GM23338 (cell line): ENCODE data around the gene TTC23. TPM values are rescaled to one million over a fixed set of nuclear protein-coding genes. Genes with fewer than 3 reads are reported as not detected.

Source experiments
- ATAC-seq: fragments of 200-7000 bp; cut with Tn5 transposase; 3 replicates; pipeline ENCODE4 v1.9.1; 2020
- DNase-seq: peaks from one replicate; pipeline ENCODE4 v3.0.0-alpha.2; 2015; ENCODE audit warnings: low spot score
- H2AFZ ChIP-seq: fragments of 200-600 bp; sonication (generic); 2 replicates; pipeline ENCODE4 v1.8.0; 2016; ENCODE audit warnings: antibody characterized with exemption, mild to moderate bottlenecking, moderate library complexity
- H3F3A ChIP-seq: fragments of 200-600 bp; sonication (generic); replicated peaks from 2 replicates; pipeline ENCODE4 v1.8.0; 2017; ENCODE audit warnings: antibody characterized with exemption, mixed run types, low read depth
- H3K27ac ChIP-seq: fragments of 200-600 bp; sonication (generic); 2 replicates; pipeline ENCODE4 v1.6.1; 2016; ENCODE audit warnings: low read depth
- H3K27me3 ChIP-seq: fragments of 200-600 bp; sonication (generic); 2 replicates; pipeline ENCODE4 v1.8.0; 2016; ENCODE audit warnings: mild to moderate bottlenecking, mixed run types, moderate library complexity; ENCODE audit not compliant: insufficient read depth
- H3K36me3 ChIP-seq: fragments of 200-600 bp; sonication (generic); 2 replicates; pipeline ENCODE4 v1.8.0; 2016; ENCODE audit warnings: mild to moderate bottlenecking; ENCODE audit not compliant: insufficient read depth
- H3K4me1 ChIP-seq: fragments of 200-600 bp; sonication (generic); 2 replicates; pipeline ENCODE4 v1.8.0; 2016; ENCODE audit warnings: mild to moderate bottlenecking, moderate library complexity; ENCODE audit not compliant: insufficient read depth
- H3K4me2 ChIP-seq: fragments of 200-600 bp; sonication (generic); 2 replicates; pipeline ENCODE4 v1.7.1; 2017; ENCODE audit warnings: mixed run types
- H3K4me3 ChIP-seq: fragments of 200-600 bp; sonication (generic); 2 replicates; pipeline ENCODE4 v1.6.1; 2016; ENCODE audit warnings: mixed run types
- H3K79me2 ChIP-seq: fragments of 200-600 bp; sonication (generic); replicated peaks from 2 replicates; pipeline ENCODE4 v1.8.0; 2017; ENCODE audit warnings: mild to moderate bottlenecking; ENCODE audit not compliant: insufficient read depth
- H3K9me2 ChIP-seq: fragments of 200-600 bp; sonication (generic); 2 replicates; pipeline ENCODE4 v1.8.0; 2017; ENCODE audit not compliant: insufficient read depth
- H4K20me1 ChIP-seq: fragments of 200-600 bp; sonication (generic); replicated peaks from 2 replicates; pipeline ENCODE4 v1.8.0; 2017; ENCODE audit warnings: mild to moderate bottlenecking; ENCODE audit not compliant: insufficient read depth
- H3K27ac Mint-ChIP-seq: 2 replicates; pipeline ENCODE4 v1.8.0; 2020; ENCODE audit warnings: inconsistent platforms, mild to moderate bottlenecking, moderate library complexity, mixed read lengths
- H3K27me3 Mint-ChIP-seq: 3 replicates; pipeline ENCODE4 v1.8.0; 2022; ENCODE audit warnings: low read depth, mild to moderate bottlenecking, moderate library complexity, mixed read lengths, inconsistent platforms; ENCODE audit not compliant: insufficient read depth, poor library complexity
- H3K36me3 Mint-ChIP-seq: 3 replicates; pipeline ENCODE4 v1.8.0; 2021; ENCODE audit warnings: low read depth, mild to moderate bottlenecking, inconsistent platforms, moderate library complexity, mixed read lengths
- H3K4me1 Mint-ChIP-seq: 3 replicates; pipeline ENCODE4 v1.8.0; 2020; ENCODE audit warnings: mild to moderate bottlenecking, inconsistent platforms, mixed read lengths
- H3K4me3 Mint-ChIP-seq: 3 replicates; pipeline ENCODE4 v1.8.0; 2021; ENCODE audit warnings: moderate library complexity, mild to moderate bottlenecking, inconsistent platforms, mixed read lengths
- H3K9me3 Mint-ChIP-seq: 3 replicates; pipeline ENCODE4 v1.8.0; 2020; ENCODE audit warnings: moderate library complexity, mild to moderate bottlenecking, inconsistent platforms, mixed read lengths
- CREB1 ChIP-seq: fragments of 250-450 bp; sonication (Bioruptor Pico); IDR thresholded peaks from 2 replicates; pipeline ENCODE4 v1.5.0; 2020; ENCODE audit warnings: low read depth, mild to moderate bottlenecking, moderate library complexity
- CTCF ChIP-seq, 2 experiments: fragments of 200-600 bp in 1 of 2; sonication (generic) in 1 of 2; conservative IDR thresholded peaks; 2 replicates each; pipeline versions ENCODE4 v1.5.1 to v1.6.1; 2016 to 2017; ENCODE audit warnings: antibody characterized with exemption in 2 of 2, low read depth in 2 of 2, mild to moderate bottlenecking in 2 of 2, moderate library complexity in 1 of 2
- ETS1 ChIP-seq: IDR thresholded peaks from 2 replicates; pipeline ENCODE4 v1.6.1; 2016; ENCODE audit warnings: antibody characterized with exemption
- EZH2 ChIP-seq: fragments of 200-600 bp; sonication (generic); IDR thresholded peaks from one replicate; pipeline ENCODE4 v1.8.0; 2017; ENCODE audit warnings: antibody characterized with exemption, mild to moderate bottlenecking, low read depth; ENCODE audit not compliant: unreplicated experiment
- EZH2phosphoT487 ChIP-seq: fragments of 200-600 bp; sonication (generic); IDR thresholded peaks from one replicate; pipeline ENCODE4 v1.8.1; 2018; ENCODE audit warnings: antibody characterized with exemption; ENCODE audit not compliant: unreplicated experiment
- JUNB ChIP-seq: IDR thresholded peaks from one replicate; pipeline ENCODE4 v1.6.1; 2016; ENCODE audit warnings: antibody characterized with exemption; ENCODE audit not compliant: unreplicated experiment
- NANOG ChIP-seq: IDR thresholded peaks from 2 replicates; pipeline ENCODE4 v1.6.1; 2016; ENCODE audit warnings: antibody characterized with exemption, borderline replicate concordance
- POLR2AphosphoS5 ChIP-seq: IDR thresholded peaks from 2 replicates; pipeline ENCODE4 v1.6.1; 2016; ENCODE audit warnings: antibody characterized with exemption, low read depth
- REST ChIP-seq: IDR thresholded peaks from one replicate; pipeline ENCODE4 v1.6.1; 2018; ENCODE audit warnings: antibody characterized with exemption; ENCODE audit not compliant: unreplicated experiment
- STAT1 ChIP-seq: IDR thresholded peaks from one replicate; pipeline ENCODE4 v1.6.1; 2016; ENCODE audit warnings: antibody characterized with exemption; ENCODE audit not compliant: unreplicated experiment
- ZNF114 ChIP-seq: fragments of 250-450 bp; sonication (Bioruptor Pico); IDR thresholded peaks from 2 replicates; pipeline ENCODE4 v1.5.0; 2020; ENCODE audit warnings: mild to moderate bottlenecking, moderate library complexity
- ZNF331 ChIP-seq: fragments of 250-450 bp; sonication (Bioruptor Pico); IDR thresholded peaks from 2 replicates; pipeline ENCODE4 v1.5.0; 2020; ENCODE audit warnings: low read depth, mild to moderate bottlenecking, moderate library complexity
- polyA plus RNA-seq: library from polyadenylated mRNA; unstranded; fragments of >200 nt; fragmentation: Nextera tagmentation; extraction: Ambion mirVana; gene quantifications from 2 replicates; pipeline ENCODE4 v1.2.1, GENCODE V29; 2016
- total RNA-seq: library from RNA; depleted of rRNA; stranded (reverse); fragments of >200 nt; shearing (Covaris generic); gene quantifications from 2 replicates; pipeline ENCODE4 v1.2.3, GENCODE V29; 2014
- TF ChIP-seq, protein P1 (sequence below): fragments of 250-450 bp; sonication (Bioruptor Pico); IDR thresholded peaks from 2 replicates; pipeline ENCODE4 v1.5.0; 2020; ENCODE audit warnings: mild to moderate bottlenecking, moderate library complexity

Gene TTC23
- total and polyA plus RNA-seq, 2 experiments from 2014 or later: 6.3 to 25.2 TPM

DNA sequence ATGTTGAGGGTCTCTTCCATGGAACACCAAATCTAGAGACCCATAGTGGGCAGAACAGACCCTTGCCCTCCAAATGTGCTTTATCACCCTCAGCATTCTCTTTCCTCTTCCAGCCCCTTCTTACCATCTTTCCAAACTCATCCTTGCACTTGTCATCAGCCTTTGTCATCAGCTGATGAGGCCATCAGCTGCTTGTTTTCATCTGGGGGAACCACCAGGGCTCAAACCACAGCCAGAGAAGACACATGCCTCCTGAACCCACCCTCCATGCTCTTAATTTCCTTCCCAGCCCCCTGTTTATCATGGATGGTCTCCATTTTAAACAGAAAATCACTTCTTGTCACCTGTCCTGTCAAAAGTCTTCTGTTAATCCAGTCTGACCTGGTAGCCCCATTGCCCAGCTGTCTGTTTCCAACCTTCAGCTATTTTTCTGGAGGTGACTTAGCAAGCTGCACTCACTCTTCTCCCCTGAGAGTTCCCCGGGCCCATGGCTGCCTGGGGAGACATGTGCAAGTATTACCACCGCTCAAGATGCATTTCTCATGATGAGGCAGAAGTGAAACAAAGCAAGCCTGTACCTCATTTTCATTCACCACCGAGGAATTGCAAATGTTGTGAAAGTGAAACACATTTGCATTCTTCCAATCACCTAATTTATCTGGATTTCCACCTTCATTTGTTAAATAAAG, 159.2 kb downstream of the TTC23 start:
- no peaks in the 10 kb centered on the region; the same call in 2 of the 3 replicates for H3K9me3 Mint-ChIP-seq
- H3K4me3 ChIP-seq: no peak overlapping the region
- no peaks in the 10 kb centered on the region for H3K36me3 ChIP-seq
- H3K27ac ChIP-seq: no peak overlapping the region
- peaks cover 11% of the 10 kb centered on the region for H3K4me1 ChIP-seq
- H3K4me2 ChIP-seq: peak overlapping the region; percentile 21; the same call in 1 of the 2 replicates
- DNase-seq (no peak), ATAC-seq (no peak)
- peaks cover 3% of the 10 kb centered on the region; the same call in 2 of the 3 replicates for H3K36me3 Mint-ChIP-seq
- H3K4me3 Mint-ChIP-seq: no peak overlapping the region
- no peaks in the 10 kb centered on the region for H4K20me1 ChIP-seq
- H3K79me2 ChIP-seq: no peaks in the 10 kb centered on the region
- no peaks in the 10 kb centered on the region for H3K27me3 ChIP-seq
- TF ChIP-seq ETS1: no peak
- no peak for TF ChIP-seq CTCF (conservative IDR thresholded peaks at IDR 0.05; ENCODE audit: low read depth in 2 of 2)
- TF ChIP-seq NANOG: no peak
- TF ChIP-seq ZNF114: no peak
- TF ChIP-seq EZH2: no peak
- TF ChIP-seq, protein P1, sequence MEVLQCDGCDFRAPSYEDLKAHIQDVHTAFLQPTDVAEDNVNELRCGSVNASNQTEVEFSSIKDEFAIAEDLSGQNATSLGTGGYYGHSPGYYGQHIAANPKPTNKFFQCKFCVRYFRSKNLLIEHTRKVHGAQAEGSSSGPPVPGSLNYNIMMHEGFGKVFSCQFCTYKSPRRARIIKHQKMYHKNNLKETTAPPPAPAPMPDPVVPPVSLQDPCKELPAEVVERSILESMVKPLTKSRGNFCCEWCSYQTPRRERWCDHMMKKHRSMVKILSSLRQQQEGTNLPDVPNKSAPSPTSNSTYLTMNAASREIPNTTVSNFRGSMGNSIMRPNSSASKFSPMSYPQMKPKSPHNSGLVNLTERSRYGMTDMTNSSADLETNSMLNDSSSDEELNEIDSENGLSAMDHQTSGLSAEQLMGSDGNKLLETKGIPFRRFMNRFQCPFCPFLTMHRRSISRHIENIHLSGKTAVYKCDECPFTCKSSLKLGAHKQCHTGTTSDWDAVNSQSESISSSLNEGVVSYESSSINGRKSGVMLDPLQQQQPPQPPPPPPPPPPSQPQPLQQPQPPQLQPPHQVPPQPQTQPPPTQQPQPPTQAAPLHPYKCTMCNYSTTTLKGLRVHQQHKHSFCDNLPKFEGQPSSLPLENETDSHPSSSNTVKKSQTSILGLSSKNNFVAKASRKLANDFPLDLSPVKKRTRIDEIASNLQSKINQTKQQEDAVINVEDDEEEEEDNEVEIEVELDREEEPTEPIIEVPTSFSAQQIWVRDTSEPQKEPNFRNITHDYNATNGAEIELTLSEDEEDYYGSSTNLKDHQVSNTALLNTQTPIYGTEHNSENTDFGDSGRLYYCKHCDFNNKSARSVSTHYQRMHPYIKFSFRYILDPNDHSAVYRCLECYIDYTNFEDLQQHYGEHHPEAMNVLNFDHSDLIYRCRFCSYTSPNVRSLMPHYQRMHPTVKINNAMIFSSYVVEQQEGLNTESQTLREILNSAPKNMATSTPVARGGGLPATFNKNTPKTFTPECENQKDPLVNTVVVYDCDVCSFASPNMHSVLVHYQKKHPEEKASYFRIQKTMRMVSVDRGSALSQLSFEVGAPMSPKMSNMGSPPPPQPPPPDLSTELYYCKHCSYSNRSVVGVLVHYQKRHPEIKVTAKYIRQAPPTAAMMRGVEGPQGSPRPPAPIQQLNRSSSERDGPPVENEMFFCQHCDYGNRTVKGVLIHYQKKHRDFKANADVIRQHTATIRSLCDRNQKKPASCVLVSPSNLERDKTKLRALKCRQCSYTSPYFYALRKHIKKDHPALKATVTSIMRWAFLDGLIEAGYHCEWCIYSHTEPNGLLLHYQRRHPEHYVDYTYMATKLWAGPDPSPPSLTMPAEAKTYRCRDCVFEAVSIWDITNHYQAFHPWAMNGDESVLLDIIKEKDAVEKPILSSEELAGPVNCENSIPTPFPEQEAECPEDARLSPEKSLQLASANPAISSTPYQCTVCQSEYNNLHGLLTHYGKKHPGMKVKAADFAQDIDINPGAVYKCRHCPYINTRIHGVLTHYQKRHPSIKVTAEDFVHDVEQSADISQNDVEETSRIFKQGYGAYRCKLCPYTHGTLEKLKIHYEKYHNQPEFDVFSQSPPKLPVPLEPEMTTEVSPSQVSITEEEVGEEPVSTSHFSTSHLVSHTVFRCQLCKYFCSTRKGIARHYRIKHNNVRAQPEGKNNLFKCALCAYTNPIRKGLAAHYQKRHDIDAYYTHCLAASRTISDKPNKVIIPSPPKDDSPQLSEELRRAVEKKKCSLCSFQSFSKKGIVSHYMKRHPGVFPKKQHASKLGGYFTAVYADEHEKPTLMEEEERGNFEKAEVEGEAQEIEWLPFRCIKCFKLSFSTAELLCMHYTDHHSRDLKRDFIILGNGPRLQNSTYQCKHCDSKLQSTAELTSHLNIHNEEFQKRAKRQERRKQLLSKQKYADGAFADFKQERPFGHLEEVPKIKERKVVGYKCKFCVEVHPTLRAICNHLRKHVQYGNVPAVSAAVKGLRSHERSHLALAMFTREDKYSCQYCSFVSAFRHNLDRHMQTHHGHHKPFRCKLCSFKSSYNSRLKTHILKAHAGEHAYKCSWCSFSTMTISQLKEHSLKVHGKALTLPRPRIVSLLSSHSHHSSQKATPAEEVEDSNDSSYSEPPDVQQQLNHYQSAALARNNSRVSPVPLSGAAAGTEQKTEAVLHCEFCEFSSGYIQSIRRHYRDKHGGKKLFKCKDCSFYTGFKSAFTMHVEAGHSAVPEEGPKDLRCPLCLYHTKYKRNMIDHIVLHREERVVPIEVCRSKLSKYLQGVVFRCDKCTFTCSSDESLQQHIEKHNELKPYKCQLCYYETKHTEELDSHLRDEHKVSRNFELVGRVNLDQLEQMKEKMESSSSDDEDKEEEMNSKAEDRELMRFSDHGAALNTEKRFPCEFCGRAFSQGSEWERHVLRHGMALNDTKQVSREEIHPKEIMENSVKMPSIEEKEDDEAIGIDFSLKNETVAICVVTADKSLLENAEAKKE (CRISPR knock-in tag): no peak
- TF ChIP-seq REST: no peak
- no peak for TF ChIP-seq ZNF331 (CRISPR knock-in tag)
- TF ChIP-seq EZH2phosphoT487: no peak
- no peak for TF ChIP-seq CREB1
- TF ChIP-seq STAT1: no peak
- TF ChIP-seq JUNB: no peak
- TF ChIP-seq POLR2AphosphoS5: no peak
- H3F3A ChIP-seq: no peaks in the 10 kb centered on the region
- H3K27me3 Mint-ChIP-seq: peaks cover 7% of the 10 kb centered on the region
- H2AFZ ChIP-seq: peak overlapping the region; percentile 77
- no peaks in the 10 kb centered on the region for H3K9me2 ChIP-seq
- H3K27ac Mint-ChIP-seq: no peak overlapping the region; the same call in 1 of the 2 replicates
- peaks cover 11% of the 10 kb centered on the region for H3K4me1 Mint-ChIP-seq
